CD1c-positive myeloid dendritic cell (primary cell): Measurements from ENCODE around the gene FAM53C.
"Not testable (repeated sequence)": the region's sequence is repeated elsewhere in the genome, so short reads cannot be mapped to it uniquely, and the experiment has no call there.

Experiments
- DNase-seq: peaks from one replicate; pipeline ENCODE4 v3.0.0-alpha.2; 2016; ENCODE audit errors: extremely low spot score

Gene FAM53C

GRCh38 chr5:138351056-138351455, 13.0 kb downstream of the FAM53C start:
- DNase-seq: no peak

GRCh38 chr5:138351517-138351916, 13.5 kb downstream of the FAM53C start:
- DNase-seq: no peak

- DNase-seq: peak; percentile 98
Observed at GRCh38 chr5:138352071-138352721, 14.1 kb downstream of the FAM53C start, which contains the start of gene KDM3B. Gene KDM3B (plus strand): TSS chr5:138352685. CDS start chr5:138352796, 111 bp downstream.

- peak; percentile 85 for DNase-seq
Observed at GRCh38 chr5:138352722-138353559, 14.9 kb downstream of the FAM53C start.

- DNase-seq: peak; percentile 45
Observed at GRCh38 chr5:138353560-138354080, 15.6 kb downstream of the FAM53C start.

GRCh38 chr5:138354387-138354786, 16.3 kb downstream of the FAM53C start:
- no peak for DNase-seq

- DNase-seq: peak; percentile 65
Observed at GRCh38 chr5:138354926-138355378, 16.9 kb downstream of the FAM53C start.

GRCh38 chr5:138359621-138360020, 21.6 kb downstream of the FAM53C start:
- DNase-seq: no peak

GRCh38 chr5:138360941-138361452, 22.9 kb downstream of the FAM53C start:
- DNase-seq: no peak

- no peak for DNase-seq
Observed at GRCh38 chr5:138364576-138364975, 26.5 kb downstream of the FAM53C start.

GRCh38 chr5:138366632-138367382, 28.7 kb downstream of the FAM53C start:
- DNase-seq: no peak

GRCh38 chr5:138369261-138369660, 31.2 kb downstream of the FAM53C start:
- peak; percentile 76 for DNase-seq

- peak; percentile 87 for DNase-seq
Observed at GRCh38 chr5:138369706-138370105, 31.6 kb downstream of the FAM53C start.

- peak; percentile 41 for DNase-seq
Observed at GRCh38 chr5:138370537-138370936, 32.5 kb downstream of the FAM53C start.

GRCh38 chr5:138371454-138371853, 33.4 kb downstream of the FAM53C start:
- DNase-seq: no peak

- no peak for DNase-seq
Observed at GRCh38 chr5:138372225-138372624, 34.2 kb downstream of the FAM53C start.

GRCh38 chr5:138372653-138373052, 34.6 kb downstream of the FAM53C start:
- no peak for DNase-seq

GRCh38 chr5:138382347-138382746, 44.3 kb downstream of the FAM53C start:
- DNase-seq: no peak

GRCh38 chr5:138385660-138386059, 47.6 kb downstream of the FAM53C start:
- DNase-seq: no peak

- no peak for DNase-seq
Observed at GRCh38 chr5:138386290-138386689, 48.2 kb downstream of the FAM53C start.

- DNase-seq: no peak
Observed at GRCh38 chr5:138389332-138389731, 51.3 kb downstream of the FAM53C start.

GRCh38 chr5:138389911-138390310, 51.8 kb downstream of the FAM53C start:
- DNase-seq: not testable (repeated sequence)
